Glutamatergic neuron (in vitro differentiated cells): ENCODE data around the gene TDO2. TPM values are rescaled to one million over a fixed set of nuclear protein-coding genes. Genes with fewer than 3 reads are reported as not detected.

Source experiments
- DNase-seq: peaks from one replicate; pipeline ENCODE4 v3.0.0; 2022
- H3K27ac Mint-ChIP-seq: one replicate; pipeline ENCODE4 v1.8.0; 2020; ENCODE audit warnings: mild to moderate bottlenecking, mixed read lengths, inconsistent platforms; ENCODE audit not compliant: unreplicated experiment
- H3K27me3 Mint-ChIP-seq: one replicate; pipeline ENCODE4 v1.8.0; 2020; ENCODE audit warnings: mild to moderate bottlenecking, moderate library complexity, mixed read lengths, inconsistent platforms; ENCODE audit not compliant: unreplicated experiment
- H3K36me3 Mint-ChIP-seq: one replicate; pipeline ENCODE4 v1.8.0; 2020; ENCODE audit warnings: mild to moderate bottlenecking, mixed read lengths, inconsistent platforms; ENCODE audit not compliant: unreplicated experiment
- H3K4me1 Mint-ChIP-seq: one replicate; pipeline ENCODE4 v1.8.0; 2020; ENCODE audit warnings: mild to moderate bottlenecking, low read depth, mixed read lengths, inconsistent platforms; ENCODE audit not compliant: unreplicated experiment
- H3K4me3 Mint-ChIP-seq: one replicate; pipeline ENCODE4 v1.8.0; 2020; ENCODE audit warnings: mild to moderate bottlenecking, mixed read lengths, inconsistent platforms; ENCODE audit not compliant: unreplicated experiment
- H3K9me3 Mint-ChIP-seq: one replicate; pipeline ENCODE4 v1.8.0; 2020; ENCODE audit warnings: mild to moderate bottlenecking, moderate library complexity, mixed read lengths, inconsistent platforms; ENCODE audit not compliant: unreplicated experiment
- CTCF ChIP-seq: fragments of 200-600 bp; sonication (generic); IDR thresholded peaks from one replicate; pipeline ENCODE4 v1.5.0; 2021; ENCODE audit not compliant: partially characterized antibody, unreplicated experiment
- total RNA-seq: library from RNA; stranded (reverse); fragmentation: NEBNext Ultra II Directional; extraction: Animal tissue kit (Norgen Biotek cat#: 25700); gene quantifications from one replicate; pipeline ENCODE4 v1.2.1, GENCODE V29; 2021; ENCODE audit not compliant: unreplicated experiment

The TDO2 gene
- total RNA-seq, 1 donor from 2014 or later, result 0.32 TPM

DNA sequence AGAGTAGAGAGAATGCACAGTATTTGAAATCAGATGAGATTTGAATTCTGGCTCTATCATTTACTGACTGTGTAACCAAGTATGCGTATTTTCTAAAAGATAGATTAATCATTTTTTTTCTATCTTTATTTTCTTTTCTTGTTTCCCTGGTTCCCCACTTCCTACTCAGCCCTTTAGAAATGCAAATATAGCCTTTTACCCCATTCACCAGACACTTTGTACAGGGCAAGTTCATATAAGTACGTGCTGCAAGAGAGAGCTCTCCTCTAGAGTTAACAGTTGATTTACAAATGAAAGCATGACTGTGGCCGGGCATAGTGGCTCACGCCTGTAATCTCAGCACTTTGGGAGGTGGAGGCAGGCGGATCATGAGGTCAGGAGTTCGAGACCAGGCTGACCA is 17.8 kb upstream of the TDO2 start:
- Mint-ChIP-seq H3K4me1 (no peaks in the 10 kb centered on the region), H3K27me3 (no peaks in the 10 kb centered on the region), H3K9me3 (no peaks in the 10 kb centered on the region), H3K4me3 (no peak overlapping the region), H3K36me3 (peaks cover 7% of the 10 kb centered on the region), H3K27ac (no peak overlapping the region)
- no peak for TF ChIP-seq CTCF
- no peak for DNase-seq

DNA sequence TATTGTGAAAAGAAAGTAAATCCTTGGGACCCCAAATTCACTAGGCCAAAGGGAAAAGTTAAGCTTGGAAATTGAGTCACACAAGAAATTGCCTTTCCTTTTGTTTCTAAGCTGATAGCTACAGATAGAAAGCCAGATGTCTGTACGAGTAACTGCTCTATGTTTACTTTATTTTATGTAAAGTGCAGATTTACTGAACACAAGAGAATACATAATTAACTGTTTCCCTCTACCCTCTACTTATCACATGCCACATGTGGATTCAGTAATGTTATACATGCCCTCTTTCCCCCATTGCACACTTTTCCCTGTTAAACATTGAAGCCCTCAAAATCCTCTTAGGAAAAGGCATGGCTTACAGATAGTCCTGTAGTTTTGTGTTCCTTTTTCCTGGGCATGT is 16.5 kb upstream of the TDO2 start:
- Mint-ChIP-seq H3K36me3 (peaks cover 15% of the 10 kb centered on the region), H3K27me3 (no peaks in the 10 kb centered on the region), H3K27ac (no peak overlapping the region), H3K9me3 (no peaks in the 10 kb centered on the region), H3K4me1 (no peaks in the 10 kb centered on the region), H3K4me3 (no peak overlapping the region)
- no peak for TF ChIP-seq CTCF
- no peak for DNase-seq

DNA sequence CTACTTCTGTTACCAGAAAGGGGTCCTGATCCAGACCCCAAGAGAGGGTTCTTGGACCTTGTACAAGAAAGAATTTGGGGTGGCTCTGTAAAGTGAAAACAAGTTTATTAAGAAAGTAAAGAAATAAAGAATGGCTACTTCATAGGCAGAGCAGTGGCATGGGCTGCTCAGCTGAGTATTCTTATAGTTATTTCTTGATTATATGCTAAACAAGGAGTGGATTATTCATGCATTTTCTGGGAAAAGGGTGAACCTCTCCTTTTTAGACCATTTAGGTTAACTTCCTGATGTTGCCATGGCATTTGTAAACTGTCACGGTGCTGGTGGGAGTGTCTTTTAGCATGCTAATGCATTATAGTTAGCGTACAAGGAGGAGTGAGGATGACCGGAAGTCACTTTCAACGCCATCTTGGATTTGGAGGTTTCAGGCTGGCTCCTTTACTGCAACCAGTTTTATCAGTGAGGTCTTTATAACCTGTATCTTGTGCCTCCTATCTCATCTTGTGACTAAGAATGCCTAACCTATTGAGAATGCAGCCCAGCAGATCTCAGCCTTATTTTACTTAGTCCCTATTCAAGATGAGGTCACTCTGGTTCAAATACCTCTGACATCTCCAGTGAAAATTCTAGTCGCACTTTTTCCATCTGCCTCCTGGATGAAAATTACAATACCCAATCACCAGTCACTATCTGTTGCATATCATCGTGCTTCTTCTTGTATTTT is 15.5 kb upstream of the TDO2 start:
- H3K4me3 Mint-ChIP-seq, result no peak overlapping the region
- H3K36me3 Mint-ChIP-seq, result peaks cover 15% of the 10 kb centered on the region
- H3K9me3 Mint-ChIP-seq, result no peaks in the 10 kb centered on the region
- H3K27me3 Mint-ChIP-seq, result no peaks in the 10 kb centered on the region
- no peak for TF ChIP-seq CTCF
- H3K4me1 Mint-ChIP-seq, result no peaks in the 10 kb centered on the region
- DNase-seq, result no peak
- no peak overlapping the region for H3K27ac Mint-ChIP-seq

- Mint-ChIP-seq H3K4me1 (no peaks in the 10 kb centered on the region), H3K27ac (no peak overlapping the region)
Measured at GRCh38 chr4:155889031-155889793, 14.3 kb upstream of the TDO2 start.

More at GRCh38 chr4:155889031-155889793, 14.3 kb upstream of the TDO2 start:
- DNase-seq, result no peak
- Mint-ChIP-seq H3K36me3 (peaks cover 10% of the 10 kb centered on the region), H3K9me3 (no peaks in the 10 kb centered on the region), H3K4me3 (no peak overlapping the region), H3K27me3 (no peaks in the 10 kb centered on the region)
- TF ChIP-seq CTCF, result no peak
